SK-MEL-5 (cell line): ENCODE measurements around the gene UBE2R2. TPM values are rescaled to one million over a fixed set of nuclear protein-coding genes. Genes with fewer than 3 reads are reported as not detected.
"Not testable (repeated sequence)": the region's sequence is repeated elsewhere in the genome, so short reads cannot be mapped to it uniquely, and the experiment has no call there.

Experiments
- DNase-seq: peaks from one replicate; pipeline ENCODE4 v3.0.0-alpha.2; 2016; ENCODE audit warnings: low read depth, low spot score
- in situ Hi-C: cut with HindIII; loops from 2 replicates; pipeline ENCODE4 v1.10.0; 2016; ENCODE audit warnings: low sequenced_read_pairs, high pct_unique_total_duplicates, low pct_unique_long_range_greater_than_20kb
- total RNA-seq: library from RNA; depleted of rRNA; stranded (reverse); fragments of >200 nt; shearing (Covaris generic); gene quantifications from 2 replicates; pipeline ENCODE4 v1.2.3, GENCODE V29; 2014

The UBE2R2 gene
- total RNA-seq, 1 experiment from 2014 or later: 12.5 TPM

GRCh38 chr9:33818847-33819500 lies 2.0 kb downstream of the UBE2R2 start:
- in situ Hi-C loops: no loop called here
- DNase-seq: no peak

- no peak for DNase-seq
- in situ Hi-C loops: no loop called here
These were observed 3.3 kb downstream of the UBE2R2 start for GRCh38 chr9:33820231-33820745.

DNA sequence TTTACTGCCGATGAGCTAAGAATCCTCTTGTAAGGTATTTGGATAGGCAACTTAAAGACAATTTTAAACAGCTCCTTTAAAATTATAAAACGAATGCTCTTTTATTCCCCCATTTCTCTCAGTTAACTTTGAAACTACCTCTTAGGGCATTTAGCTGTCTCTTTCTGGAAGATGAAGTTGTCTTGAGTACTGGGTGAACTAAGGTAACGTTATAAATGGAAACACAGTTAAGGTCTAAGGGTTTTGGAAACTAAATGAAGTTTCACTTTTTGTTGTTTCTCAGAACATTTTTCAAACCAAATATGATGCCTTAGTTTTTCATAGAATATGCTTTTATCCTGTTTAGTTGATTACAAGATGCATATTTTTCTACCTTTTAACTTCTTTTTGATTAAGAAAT lies 6.8 kb downstream of the UBE2R2 start:
- in situ Hi-C loops: no loop called here
- no peak for DNase-seq

DNA sequence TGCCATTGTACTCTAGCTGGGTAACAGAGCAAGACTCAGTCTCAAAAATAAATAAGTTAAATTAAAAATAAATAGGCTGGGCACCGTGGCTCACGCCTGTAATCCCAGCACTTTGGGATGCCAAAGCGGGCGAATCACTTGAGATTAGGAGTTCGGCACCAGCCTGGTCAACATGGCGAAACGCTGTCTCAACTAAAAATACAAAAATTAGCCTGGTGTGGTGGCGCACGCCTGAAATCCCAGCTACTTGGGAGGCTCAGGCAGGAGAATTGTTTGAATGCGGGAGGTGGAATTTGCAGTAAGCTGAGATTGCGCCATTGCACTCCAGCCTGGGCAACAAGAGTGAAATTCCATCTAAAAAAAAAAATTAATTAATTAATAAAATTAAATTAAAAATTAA lies 10.3 kb downstream of the UBE2R2 start:
- in situ Hi-C loops, DNase-seq: not testable (repeated sequence)

DNA sequence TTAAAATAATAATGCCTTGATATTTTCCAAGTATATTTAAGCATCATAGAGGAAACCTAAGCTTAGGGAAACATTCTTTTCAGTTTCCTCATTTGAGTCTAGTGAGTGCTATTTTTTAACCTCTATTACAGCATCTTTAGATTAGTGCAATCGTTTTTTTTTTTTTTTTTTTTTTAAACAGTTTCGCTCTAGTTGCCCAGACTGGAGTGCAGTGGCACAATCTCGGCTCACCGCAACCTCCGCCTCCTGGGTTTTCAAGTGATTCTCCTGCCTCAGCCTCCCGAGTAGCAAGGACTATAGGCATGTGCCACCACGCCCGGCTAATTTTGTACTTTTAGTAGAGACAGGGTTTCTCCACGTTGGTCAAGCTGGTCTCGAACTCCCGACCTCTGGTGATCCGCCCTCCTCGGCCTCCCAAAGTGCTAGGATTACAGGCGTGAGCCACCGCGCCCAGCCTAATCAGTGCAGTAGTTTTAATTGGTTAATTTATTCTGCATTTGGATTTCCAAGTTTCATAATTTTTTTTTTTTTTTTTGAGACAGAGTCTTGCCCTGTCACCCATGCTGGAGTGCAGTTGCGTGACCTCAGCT lies 12.8 kb downstream of the UBE2R2 start:
- in situ Hi-C loops: not testable (repeated sequence)

GRCh38 chr9:33835625-33836260 lies 18.8 kb downstream of the UBE2R2 start:
- in situ Hi-C loops: no loop called here
- DNase-seq: no peak

More for the DNA sequence above, 12.8 kb downstream of the UBE2R2 start:
- DNase-seq: not testable (repeated sequence)

DNA sequence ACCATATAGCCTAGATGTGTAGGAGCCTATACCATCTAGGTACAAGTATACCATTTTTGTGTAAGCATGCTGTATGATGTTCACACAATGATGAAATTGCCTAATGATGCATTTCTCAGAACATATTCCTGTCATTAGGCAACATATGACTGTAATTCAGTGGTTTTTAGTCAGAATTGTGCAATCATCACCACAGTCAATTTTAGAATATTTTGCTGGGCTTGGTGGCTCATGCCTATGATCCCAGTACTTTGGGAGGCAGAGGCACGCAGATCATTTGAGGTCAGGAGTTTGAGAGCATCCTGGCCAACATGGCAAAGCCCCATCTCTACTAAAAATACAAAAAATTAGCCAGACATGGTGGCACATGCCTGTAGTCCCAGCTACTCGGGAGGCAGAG lies 19.3 kb downstream of the UBE2R2 start:
- in situ Hi-C loops, DNase-seq: not testable (repeated sequence)

DNA sequence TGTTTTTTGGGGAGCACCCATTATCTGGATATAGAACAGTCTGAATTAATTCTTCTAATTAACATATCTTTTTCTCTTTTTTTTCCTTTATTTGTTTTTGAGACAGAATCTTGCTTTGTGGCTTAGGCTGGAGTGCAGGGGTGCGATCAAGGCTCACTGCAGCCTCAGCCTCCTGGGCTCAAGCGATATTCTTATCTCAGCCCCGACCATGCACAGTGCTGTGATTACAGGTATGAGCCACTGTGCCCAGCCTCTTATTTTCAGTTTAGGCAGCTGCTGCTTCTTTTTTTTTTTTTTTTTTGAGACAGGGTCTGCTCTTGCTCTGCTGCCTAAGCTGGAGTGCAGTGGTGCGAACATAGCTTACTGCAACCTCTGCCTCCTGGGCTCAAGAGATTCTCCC lies 20.2 kb downstream of the UBE2R2 start:
- in situ Hi-C loops: no loop called here
- DNase-seq: no peak

GRCh38 chr9:33840381-33840780 lies 23.4 kb downstream of the UBE2R2 start:
- DNase-seq: no peak
- in situ Hi-C loops: no loop called here

- no peak for DNase-seq
- in situ Hi-C loops: no loop called here
These were observed 26.5 kb downstream of the UBE2R2 start for GRCh38 chr9:33843312-33843961.

- in situ Hi-C loops: no loop called here
- DNase-seq: no peak
These were observed 29.3 kb downstream of the UBE2R2 start for GRCh38 chr9:33846231-33846630.

- DNase-seq, in situ Hi-C loops: not testable (repeated sequence)
These were observed 30.9 kb downstream of the UBE2R2 start for GRCh38 chr9:33847894-33848205.

DNA sequence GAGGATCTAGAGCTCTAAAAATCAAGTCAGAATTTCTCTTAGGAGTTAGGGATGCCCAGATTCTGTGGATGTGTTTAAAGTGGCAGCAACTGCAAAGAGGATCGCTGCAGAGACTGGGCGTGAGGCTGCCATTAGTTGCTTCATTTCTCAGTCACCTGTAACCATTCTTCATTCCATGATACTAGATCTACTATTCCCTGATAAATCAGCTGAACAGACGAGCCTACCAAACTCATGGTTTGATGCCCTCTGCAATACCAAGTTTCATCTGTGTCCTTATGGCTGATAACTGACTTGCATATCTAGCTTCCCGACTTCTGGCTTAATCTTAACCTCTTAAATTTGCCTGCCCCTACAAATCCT lies 33.3 kb downstream of the UBE2R2 start:
- in situ Hi-C loops: no loop called here
- DNase-seq: no peak

- no peak for DNase-seq
- in situ Hi-C loops: no loop called here
These were observed 33.7 kb downstream of the UBE2R2 start for GRCh38 chr9:33850677-33851076.

DNA sequence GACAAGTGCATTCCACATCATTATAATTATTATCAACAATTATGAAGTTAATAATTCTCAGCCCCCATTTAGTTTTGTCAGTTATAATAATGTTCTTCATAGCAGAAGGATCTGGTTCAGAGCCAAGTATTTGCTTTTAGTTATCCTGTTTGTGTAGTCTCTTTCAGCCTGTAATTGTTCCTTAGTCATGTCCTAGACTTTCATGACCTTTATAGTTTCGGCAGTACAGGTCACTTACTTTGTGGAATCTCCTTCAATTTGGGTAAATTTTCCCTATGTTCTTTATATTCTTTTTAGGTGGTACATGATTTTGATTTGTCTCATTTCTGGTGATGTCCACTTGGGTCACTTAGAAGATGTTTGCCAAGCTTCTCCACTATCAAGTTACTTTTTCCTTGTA lies 34.3 kb downstream of the UBE2R2 start:
- in situ Hi-C loops: no loop called here
- DNase-seq: no peak

DNA sequence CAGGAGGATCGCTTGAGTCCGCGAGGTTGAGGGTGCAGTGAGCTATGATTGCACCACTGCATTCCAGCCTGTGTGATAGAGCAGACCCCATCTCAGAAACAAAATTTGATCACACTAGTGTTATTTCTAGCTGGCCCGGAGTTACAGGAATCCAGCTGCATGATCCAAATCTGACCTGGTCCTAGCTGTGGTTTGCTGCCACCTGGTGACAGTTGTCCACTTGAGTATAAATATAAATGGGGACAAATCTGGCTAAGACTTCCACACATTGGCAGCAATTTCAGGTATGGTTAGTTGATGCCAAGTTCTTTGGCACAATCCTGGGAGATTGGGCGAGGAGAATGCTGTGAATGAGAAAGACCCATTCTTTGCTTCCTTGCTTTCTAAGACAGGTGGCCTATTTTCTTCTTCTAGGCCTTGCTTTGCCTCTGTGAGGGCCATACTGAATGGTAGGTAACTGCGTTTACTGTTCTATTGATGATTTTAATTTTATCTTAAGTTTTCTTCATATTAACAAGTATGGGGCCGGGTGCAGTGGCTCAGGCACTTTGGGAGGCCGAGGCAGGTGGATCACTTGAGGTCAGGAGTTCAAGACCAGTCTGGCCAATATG lies 35.4 kb downstream of the UBE2R2 start:
- DNase-seq: peak; percentile 58
- in situ Hi-C loops: no loop called here

- in situ Hi-C loops: no loop called here
These were observed 39.3 kb downstream of the UBE2R2 start for GRCh38 chr9:33856247-33856646.

GRCh38 chr9:33858423-33858822 lies 41.5 kb downstream of the UBE2R2 start:
- no peak for DNase-seq
- in situ Hi-C loops: no loop called here

More at GRCh38 chr9:33856247-33856646, 39.3 kb downstream of the UBE2R2 start:
- DNase-seq: no peak
